CD14-positive monocyte (primary cell): ENCODE measurements around the gene SNX32. TPM values are rescaled to one million over a fixed set of nuclear protein-coding genes. Genes with fewer than 3 reads are reported as not detected.

ENCODE experiments used
- DNase-seq, 3 donors: peaks; one replicate each; pipeline ENCODE4 v3.0.0-alpha.2; 2011 to 2022
- H2AFZ ChIP-seq: 2 replicates; pipeline ENCODE4 v1.6.0; 2012; ENCODE audit warnings: mild to moderate bottlenecking, low read depth, low read length, inconsistent platforms; ENCODE audit not compliant: insufficient read depth, poor library complexity, severe bottlenecking
- H3K27ac ChIP-seq, 2 donors: 1 replicate in 1 of 2; 2 replicates in 1 of 2; pipeline ENCODE4 v1.5.1; 2012 to 2013; ENCODE audit warnings: low read length in 2 of 2, control low read depth in 1 of 2, inconsistent platforms in 1 of 2, low read depth in 1 of 2, mild to moderate bottlenecking in 1 of 2
- H3K27me3 ChIP-seq, 2 donors: one replicate each; pipeline versions ENCODE4 v1.6.0 to v1.6.1; 2011 to 2013; ENCODE audit warnings: low read length in 2 of 2; ENCODE audit not compliant: control insufficient read depth in 2 of 2, insufficient read depth in 2 of 2
- H3K36me3 ChIP-seq, 2 donors: replicated peaks in 1 of 2; 1 replicate in 1 of 2; 2 replicates in 1 of 2; pipeline versions ENCODE4 v1.5.1 to v1.6.1; 2012 to 2013; ENCODE audit warnings: low read length in 2 of 2, control low read depth in 1 of 2, inconsistent platforms in 1 of 2, mild to moderate bottlenecking in 1 of 2; ENCODE audit not compliant: insufficient read depth in 2 of 2, control insufficient read depth in 1 of 2
- H3K4me1 ChIP-seq, 2 donors: 1 replicate in 1 of 2; 2 replicates in 1 of 2; pipeline versions ENCODE4 v1.5.1 to v1.6.1; 2012 to 2013; ENCODE audit warnings: low read length in 2 of 2, control low read depth in 1 of 2, inconsistent platforms in 1 of 2, mild to moderate bottlenecking in 1 of 2, moderate library complexity in 1 of 2; ENCODE audit not compliant: insufficient read depth in 2 of 2, control insufficient read depth in 1 of 2
- H3K4me2 ChIP-seq: replicated peaks from 2 replicates; pipeline ENCODE3; 2012; ENCODE audit warnings: low read length, moderate library complexity, mild to moderate bottlenecking; ENCODE audit not compliant: poor library complexity, severe bottlenecking; ENCODE audit errors: extremely low read depth
- H3K4me3 ChIP-seq, 3 experiments: fragments of 200-600 bp in 1 of 3; sonication (generic) in 1 of 3; replicated peaks in 1 of 3; 1 replicate in 2 of 3; 2 replicates in 1 of 3; pipeline ENCODE4 v1.5.1; 2011 to 2013; ENCODE audit warnings: low read length in 3 of 3, mild to moderate bottlenecking in 3 of 3, control low read depth in 2 of 3, low read depth in 2 of 3, inconsistent platforms in 1 of 3, moderate library complexity in 1 of 3
- H3K79me2 ChIP-seq: 2 replicates; pipeline ENCODE4 v1.6.0; 2012; ENCODE audit warnings: mild to moderate bottlenecking, control low read depth, inconsistent platforms, low read length, moderate library complexity; ENCODE audit not compliant: insufficient read depth
- H3K9ac ChIP-seq: 2 replicates; pipeline ENCODE4 v1.6.0; 2017; ENCODE audit warnings: low read length, mild to moderate bottlenecking; ENCODE audit not compliant: insufficient read depth, poor library complexity, severe bottlenecking
- H3K9me3 ChIP-seq, 2 donors: replicated peaks in 1 of 2; 1 replicate in 1 of 2; 2 replicates in 1 of 2; pipeline versions ENCODE4 v1.5.1 to v1.6.1; 2012 to 2013; ENCODE audit warnings: low read length in 2 of 2, control low read depth in 1 of 2; ENCODE audit not compliant: control insufficient read depth in 1 of 2, insufficient read depth in 1 of 2
- H4K20me1 ChIP-seq: 2 replicates; pipeline ENCODE4 v1.6.0; 2012; ENCODE audit warnings: mild to moderate bottlenecking, low read length, control low read depth, moderate library complexity; ENCODE audit not compliant: insufficient read depth
- H3K27ac Mint-ChIP-seq, 7 donors: one replicate each; pipeline ENCODE4 v1.8.0; 2020; ENCODE audit warnings: mild to moderate bottlenecking in 7 of 7, mixed read lengths in 7 of 7, moderate library complexity in 6 of 7, inconsistent platforms in 2 of 7
- H3K27me3 Mint-ChIP-seq, 3 donors: one replicate each; pipeline ENCODE4 v1.8.0; 2021 to 2022; ENCODE audit warnings: low read depth in 3 of 3, mild to moderate bottlenecking in 3 of 3, mixed read lengths in 3 of 3, moderate library complexity in 3 of 3, inconsistent platforms in 1 of 3
- H3K36me3 Mint-ChIP-seq, 2 donors: one replicate each; pipeline ENCODE4 v1.8.0; 2020; ENCODE audit warnings: mixed read lengths in 2 of 2, inconsistent platforms in 1 of 2, mild to moderate bottlenecking in 1 of 2
- H3K4me1 Mint-ChIP-seq: one replicate; pipeline ENCODE4 v1.8.0; 2020; ENCODE audit warnings: mild to moderate bottlenecking, mixed read lengths
- H3K4me3 Mint-ChIP-seq, 2 donors: one replicate each; pipeline ENCODE4 v1.8.0; 2020; ENCODE audit warnings: mild to moderate bottlenecking in 2 of 2, mixed read lengths in 2 of 2, moderate library complexity in 1 of 2
- H3K9me3 Mint-ChIP-seq, 7 donors: one replicate each; pipeline ENCODE4 v1.8.0; 2020 to 2022; ENCODE audit warnings: mixed read lengths in 7 of 7, mild to moderate bottlenecking in 6 of 7, moderate library complexity in 6 of 7, inconsistent platforms in 2 of 7
- CTCF ChIP-seq: fragments of 200-600 bp; IDR thresholded peaks from one replicate; pipeline ENCODE4 v1.8.0; 2022; ENCODE audit warnings: antibody characterized with exemption, mild to moderate bottlenecking
- WGBS: methylation state at CpG from one replicate; pipeline ENCODE4 v1.1.5; 2013; ENCODE audit warnings: missing lambda C conversion rate; ENCODE audit not compliant: insufficient coverage; 5-methylcytosine and 5-hydroxymethylcytosine counted together
- intact Hi-C, 2 donors: fragments of 100-400 bp; cut with micrococcal nuclease; formaldehyde crosslinking; loops; one replicate each; pipeline versions ENCODE4 v1.15.0 to v1.15.1; 2023
- polyA plus RNA-seq, 3 donors: library from polyadenylated mRNA; depleted of rRNA in 1 of 3; unstranded in 2 of 3; stranded (reverse) in 1 of 3; fragments of 300-500 nt in 2 of 3; fragments of >200 nt in 1 of 3; fragmentation: Illumina TruSeq in 2 of 3; gene quantifications; 1 replicate in 2 of 3; 2 replicates in 1 of 3; pipeline ENCODE4 v1.2.3, GENCODE V29; 2012 to 2021

SNX32 gene
- polyA plus RNA-seq, 3 donors: 0.07 to 0.40 (median 0.12) TPM

- Histone ChIP-seq H3K79me2 (no peaks in the 10 kb centered on the region), H3K4me1 (peaks cover 16 to 19% of the 10 kb centered on the region in 2 donors), H3K4me2 (peak overlapping the region; percentile 97), H4K20me1 (no peaks in the 10 kb centered on the region), H2AFZ (peak overlapping the region; percentile 94), H3K27ac (no peak overlapping the region), H3K36me3 (no peaks in the 10 kb centered on the region), H3K27me3 (peaks cover 2 to 5% of the 10 kb centered on the region in 2 donors), H3K9me3 (peaks cover 0 to 3% of the 10 kb centered on the region in 2 donors), H3K9ac (peak overlapping the region; percentile 66), H3K4me3 (peak overlapping the region in 2 of 3 experiments; percentile 58 to 85)
- no peak for DNase-seq
- Mint-ChIP-seq H3K4me1 (peaks cover 13% of the 10 kb centered on the region), H3K36me3 (no peaks in the 10 kb centered on the region), H3K27me3 (peaks cover 10 to 19% (median 14%) of the 10 kb centered on the region in 3 donors), H3K4me3 (no peak overlapping the region), H3K9me3 (peaks cover 0 to 13% (median 3%) of the 10 kb centered on the region in 7 donors), H3K27ac (no peak overlapping the region)
- intact Hi-C loops: no loop called here
- TF ChIP-seq CTCF: no peak
- 44% methylated on average over 6 of the region's 6 CpGs for WGBS
Measured at GRCh38 chr11:65834202-65834601, 439 bp downstream of the SNX32 start.

- Histone ChIP-seq H3K27ac (no peak overlapping the region), H3K9me3 (peaks cover 0 to 2% of the 10 kb centered on the region in 2 donors), H3K4me3 (no peak overlapping the region), H4K20me1 (no peaks in the 10 kb centered on the region), H3K36me3 (no peaks in the 10 kb centered on the region), H3K27me3 (no peaks in the 10 kb centered on the region), H3K4me2 (no peak overlapping the region), H3K79me2 (no peaks in the 10 kb centered on the region), H3K9ac (no peak overlapping the region), H3K4me1 (no peaks in the 10 kb centered on the region), H2AFZ (no peak overlapping the region)
- Mint-ChIP-seq H3K4me1 (no peaks in the 10 kb centered on the region), H3K9me3 (peaks cover 0 to 6% (median 0%) of the 10 kb centered on the region in 7 donors), H3K36me3 (no peaks in the 10 kb centered on the region), H3K4me3 (no peak overlapping the region), H3K27ac (no peak overlapping the region), H3K27me3 (peaks cover 0 to 3% (median 2%) of the 10 kb centered on the region in 3 donors)
- DNase-seq: no peak
- intact Hi-C loops: no loop called here
- no peak for TF ChIP-seq CTCF
- 100% methylated on average over 4 of the region's 4 CpGs for WGBS
Measured at GRCh38 chr11:65842144-65842543, 8.4 kb downstream of the SNX32 start.
